Kidney (tissue), 14 donors: Measurements from ENCODE around the gene TBCK. TPM values are rescaled to one million over a fixed set of nuclear protein-coding genes. Genes with fewer than 3 reads are reported as not detected.

ENCODE experiments used
- DNase-seq, 5 donors: peaks; one replicate each; pipeline ENCODE4 v3.0.0-alpha.2; 2013 to 2020
- FAIRE-seq: peaks from 2 replicates; lab custom pipeline; 2012; peaks lifted over from hg19 to GRCh38; lab: Jason Lieb, UNC
- H3K27ac ChIP-seq, 2 donors: one replicate each; pipeline ENCODE4 v1.7.0; 2013; ENCODE audit warnings: low read depth in 2 of 2, low read length in 2 of 2, inconsistent platforms in 1 of 2
- H3K27me3 ChIP-seq: one replicate; pipeline ENCODE4 v1.7.1; 2013; ENCODE audit warnings: low read length, inconsistent platforms; ENCODE audit not compliant: control insufficient read depth, insufficient read depth
- H3K36me3 ChIP-seq, 3 donors: one replicate each; pipeline versions ENCODE4 v1.7.0 to v1.7.1; 2013; ENCODE audit warnings: low read length in 3 of 3, control low read depth in 1 of 3, inconsistent platforms in 1 of 3; ENCODE audit not compliant: insufficient read depth in 3 of 3, control insufficient read depth in 2 of 3
- H3K4me1 ChIP-seq, 3 donors: one replicate each; pipeline versions ENCODE4 v1.7.0 to v1.7.1; 2013; ENCODE audit warnings: low read length in 3 of 3, inconsistent platforms in 1 of 3, low read depth in 1 of 3; ENCODE audit not compliant: control insufficient read depth in 2 of 3, insufficient read depth in 2 of 3
- H3K4me3 ChIP-seq, 3 donors: one replicate each; pipeline versions ENCODE4 v1.7.0 to v1.8.1; 2013; ENCODE audit warnings: low read length in 3 of 3, control low read depth in 1 of 3, inconsistent platforms in 1 of 3
- H3K9ac ChIP-seq, 3 donors: one replicate each; pipeline versions ENCODE4 v1.7.0 to v1.7.1; 2013; ENCODE audit warnings: low read length in 3 of 3, control low read depth in 1 of 3, inconsistent platforms in 1 of 3
- H3K9me3 ChIP-seq, 3 donors: one replicate each; pipeline versions ENCODE4 v1.7.0 to v1.7.1; 2013; ENCODE audit warnings: low read length in 3 of 3, control low read depth in 1 of 3, inconsistent platforms in 1 of 3; ENCODE audit not compliant: control insufficient read depth in 2 of 3, insufficient read depth in 1 of 3
- intact Hi-C: fragments of 100-400 bp; cut with DNase I; formaldehyde crosslinking; loops from one replicate; pipeline ENCODE4 v1.11.1; 2022
- polyA plus RNA-seq: library from polyadenylated mRNA; stranded (reverse); fragments of 350-450 nt; fragmentation: Illumina TruSeq; extraction: RNeasy Lipid Tissue Mini Kit (QIAGEN cat#74804); gene quantifications from one replicate; pipeline ENCODE4 v1.2.3, GENCODE V29; 2014; ENCODE audit warnings: low read depth, low replicate concordance; ENCODE audit not compliant: insufficient read depth
- total RNA-seq: library from RNA; stranded (reverse); fragmentation: NEBNext Ultra II Directional; extraction: Animal tissue kit (Norgen Biotek cat#: 25700); gene quantifications from one replicate; pipeline ENCODE4 v1.2.1, GENCODE V29; 2021
- TF ChIP-seq, protein P1 (sequence below): IDR thresholded peaks from 3 replicates; pipeline ENCODE4 v1.5.1; 2012; ENCODE audit warnings: mild to moderate bottlenecking, moderate library complexity, borderline replicate concordance; ENCODE audit not compliant: insufficient read depth; ENCODE audit errors: extremely low read depth
- donor health status: control.
- donor health status: control.
- donor health status: control.
- donor health status: control.
- donor health status: control.
- donor health status: DM: yes; HTN: yes; CAD: no.
- donor health status: Normal renal cell carcinoma (clear cell type).

Gene TBCK
- total and polyA plus RNA-seq, 2 donors from 2014 or later, result 15.8 to 50.0 TPM

- H3K9me3 ChIP-seq, result no peaks in the 10 kb centered on the region
- H3K4me1 ChIP-seq, result peaks cover 0 to 2% (median 0%) of the 10 kb centered on the region in 3 donors
- FAIRE-seq, result no peak
- no peaks in the 10 kb centered on the region for H3K36me3 ChIP-seq
- DNase-seq, result no peak
- no peak overlapping the region for H3K9ac ChIP-seq
- TF ChIP-seq, protein P1, sequence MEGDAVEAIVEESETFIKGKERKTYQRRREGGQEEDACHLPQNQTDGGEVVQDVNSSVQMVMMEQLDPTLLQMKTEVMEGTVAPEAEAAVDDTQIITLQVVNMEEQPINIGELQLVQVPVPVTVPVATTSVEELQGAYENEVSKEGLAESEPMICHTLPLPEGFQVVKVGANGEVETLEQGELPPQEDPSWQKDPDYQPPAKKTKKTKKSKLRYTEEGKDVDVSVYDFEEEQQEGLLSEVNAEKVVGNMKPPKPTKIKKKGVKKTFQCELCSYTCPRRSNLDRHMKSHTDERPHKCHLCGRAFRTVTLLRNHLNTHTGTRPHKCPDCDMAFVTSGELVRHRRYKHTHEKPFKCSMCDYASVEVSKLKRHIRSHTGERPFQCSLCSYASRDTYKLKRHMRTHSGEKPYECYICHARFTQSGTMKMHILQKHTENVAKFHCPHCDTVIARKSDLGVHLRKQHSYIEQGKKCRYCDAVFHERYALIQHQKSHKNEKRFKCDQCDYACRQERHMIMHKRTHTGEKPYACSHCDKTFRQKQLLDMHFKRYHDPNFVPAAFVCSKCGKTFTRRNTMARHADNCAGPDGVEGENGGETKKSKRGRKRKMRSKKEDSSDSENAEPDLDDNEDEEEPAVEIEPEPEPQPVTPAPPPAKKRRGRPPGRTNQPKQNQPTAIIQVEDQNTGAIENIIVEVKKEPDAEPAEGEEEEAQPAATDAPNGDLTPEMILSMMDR, result no peak
- H3K27me3 ChIP-seq, result no peaks in the 10 kb centered on the region
- no peak overlapping the region for H3K27ac ChIP-seq
- intact Hi-C loops, result no loop called here
- H3K4me3 ChIP-seq, result no peak overlapping the region
These were observed 293.6 kb downstream of the TBCK start for GRCh38 chr4:106022454-106022853.

GRCh38 chr4:106021737-106022410 lies 294.1 kb downstream of the TBCK start:
- Histone ChIP-seq H3K9ac (no peak overlapping the region), H3K4me3 (no peak overlapping the region), H3K9me3 (no peaks in the 10 kb centered on the region), H3K36me3 (no peaks in the 10 kb centered on the region), H3K27me3 (no peaks in the 10 kb centered on the region), H3K27ac (no peak overlapping the region), H3K4me1 (peaks cover 0 to 2% (median 0%) of the 10 kb centered on the region in 3 donors)
- no peak for FAIRE-seq
- intact Hi-C loops, result no loop called here
- no peak for DNase-seq
- TF ChIP-seq, protein P1, result no peak

DNA sequence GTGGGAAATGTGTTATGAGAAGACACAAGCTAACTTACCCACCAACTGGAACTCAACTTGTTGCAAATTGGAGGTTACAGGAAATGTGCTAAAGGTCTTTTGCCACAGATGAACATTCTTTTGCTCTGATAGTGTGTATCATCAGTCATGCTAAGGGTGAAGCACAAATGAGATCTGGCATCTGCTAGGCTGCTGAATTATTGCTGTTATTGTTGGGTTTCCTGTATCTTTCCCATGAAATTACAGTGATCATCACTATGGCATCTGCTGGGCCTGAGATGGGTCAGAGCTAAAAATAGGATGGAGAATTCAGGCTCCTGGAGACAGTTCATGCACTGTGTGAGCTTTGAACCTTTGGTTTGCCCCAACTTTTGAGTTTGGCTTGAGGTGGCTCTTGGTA lies 296.2 kb downstream of the TBCK start:
- DNase-seq (no peak), FAIRE-seq (no peak)
- Histone ChIP-seq H3K27ac (no peak overlapping the region), H3K9ac (no peak overlapping the region), H3K4me1 (peaks cover 0 to 2% (median 0%) of the 10 kb centered on the region in 3 donors), H3K9me3 (no peaks in the 10 kb centered on the region), H3K27me3 (no peaks in the 10 kb centered on the region), H3K4me3 (no peak overlapping the region), H3K36me3 (no peaks in the 10 kb centered on the region)
- intact Hi-C loops, result no loop called here
- TF ChIP-seq, protein P1, result no peak

DNA sequence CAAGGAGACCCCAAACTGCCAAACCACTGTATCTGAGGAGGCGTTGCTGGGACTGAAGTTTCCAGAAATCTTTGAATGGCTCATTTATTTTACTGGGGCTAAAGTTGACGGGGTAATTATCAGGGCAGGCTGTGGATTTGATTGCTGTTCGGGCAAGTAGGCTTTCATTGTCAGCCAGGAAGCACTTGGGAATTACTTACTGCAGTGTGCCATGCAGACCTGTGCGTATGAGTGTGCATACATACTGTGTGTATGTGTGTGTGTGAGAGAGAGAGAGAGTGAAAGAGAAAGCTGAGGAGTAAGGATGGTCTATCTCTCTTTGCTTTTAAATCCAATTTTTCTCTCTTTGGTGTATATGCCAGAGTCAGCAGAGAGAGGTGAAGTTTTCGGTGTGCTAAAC lies 298.0 kb downstream of the TBCK start:
- H3K4me3 ChIP-seq, result no peak overlapping the region
- H3K27me3 ChIP-seq, result no peaks in the 10 kb centered on the region
- FAIRE-seq (no peak), DNase-seq (peak in 2 of 5 donors; percentile 24 to 44)
- H3K9ac ChIP-seq, result no peak overlapping the region
- peaks cover 0 to 2% (median 0%) of the 10 kb centered on the region in 3 donors for H3K4me1 ChIP-seq
- no peak overlapping the region for H3K27ac ChIP-seq
- intact Hi-C loops, result no loop called here
- H3K36me3 ChIP-seq, result no peaks in the 10 kb centered on the region
- H3K9me3 ChIP-seq, result no peaks in the 10 kb centered on the region
- TF ChIP-seq, protein P1, result no peak
